ENCODE measurements around the gene AARS2.

AARS2 gene

DNA sequence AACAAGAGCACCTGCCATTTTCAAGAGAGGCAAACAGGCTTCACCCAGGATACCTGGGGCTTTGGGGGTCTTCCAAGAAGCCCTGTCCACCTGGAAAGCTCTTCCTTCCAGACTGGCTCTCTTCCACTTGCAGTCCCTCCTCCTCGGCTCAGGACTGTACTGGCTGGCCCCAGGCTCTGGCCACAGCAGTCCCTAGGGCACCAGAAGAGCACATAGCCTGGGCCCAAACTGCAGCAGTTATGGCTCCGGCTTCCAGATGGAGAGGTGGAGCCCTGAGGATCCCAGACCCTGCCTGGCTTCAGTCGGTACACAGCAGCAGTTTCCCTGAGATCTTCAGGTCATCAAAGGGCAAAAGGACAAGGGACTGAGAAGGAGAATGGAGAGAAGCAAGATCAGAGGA lies 54.2 kb downstream of the AARS2 start:
- DNase-seq: no peak

DNA sequence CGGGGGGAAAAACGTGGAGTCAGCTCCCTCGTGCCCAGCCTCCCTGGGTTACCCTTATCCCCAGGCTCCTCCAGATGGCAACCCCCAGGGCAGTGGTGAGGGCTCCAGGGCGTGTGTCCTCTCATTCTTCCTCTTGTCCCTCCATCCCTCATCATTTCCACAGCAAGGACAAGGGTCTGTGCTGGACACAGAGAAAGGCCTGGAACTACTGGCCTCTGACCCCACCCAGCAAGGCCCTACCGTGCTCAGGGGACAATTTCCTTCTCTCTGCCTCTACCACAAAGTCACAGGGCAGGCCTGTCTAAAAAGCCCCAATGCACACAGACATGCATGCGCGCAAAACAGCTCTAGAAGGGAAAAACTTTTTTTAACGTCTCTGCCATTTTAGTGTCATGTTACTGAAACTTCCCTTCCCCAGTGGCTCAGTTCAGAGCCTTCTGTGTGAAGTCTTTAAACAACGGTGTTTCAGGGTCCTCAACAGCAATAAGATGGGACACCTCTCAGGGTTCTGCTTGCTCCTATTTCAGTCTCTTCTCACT lies 54.8 kb downstream of the AARS2 start:
- no peak for DNase-seq

DNA sequence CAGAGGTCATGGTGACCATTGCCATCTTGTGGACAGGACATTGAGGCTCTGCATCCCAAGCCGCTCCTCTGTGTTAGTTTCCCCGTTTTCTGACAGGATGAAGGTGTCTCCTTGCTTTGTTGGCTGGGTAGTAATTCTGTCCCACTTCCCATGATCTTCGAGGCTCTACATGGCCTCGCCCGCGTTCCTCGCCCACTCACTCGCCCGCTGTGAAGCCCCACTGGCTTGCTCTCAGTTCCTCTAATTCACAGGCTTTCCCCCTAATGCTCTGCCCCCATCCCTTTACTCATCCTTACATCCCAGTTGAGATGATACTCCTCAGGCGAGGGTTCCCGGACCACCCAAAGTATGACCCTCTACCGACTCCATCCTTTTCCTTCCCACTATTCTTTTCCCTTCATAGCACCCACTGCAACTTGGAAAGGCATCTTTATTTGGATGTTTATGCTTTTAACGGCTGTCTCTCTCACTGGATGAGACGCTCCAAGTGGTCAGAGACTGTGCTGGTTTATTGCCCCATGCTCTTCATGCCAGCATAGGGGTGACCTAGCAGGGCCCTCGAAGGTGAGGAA lies 55.3 kb downstream of the AARS2 start:
- DNase-seq: no peak

DNA sequence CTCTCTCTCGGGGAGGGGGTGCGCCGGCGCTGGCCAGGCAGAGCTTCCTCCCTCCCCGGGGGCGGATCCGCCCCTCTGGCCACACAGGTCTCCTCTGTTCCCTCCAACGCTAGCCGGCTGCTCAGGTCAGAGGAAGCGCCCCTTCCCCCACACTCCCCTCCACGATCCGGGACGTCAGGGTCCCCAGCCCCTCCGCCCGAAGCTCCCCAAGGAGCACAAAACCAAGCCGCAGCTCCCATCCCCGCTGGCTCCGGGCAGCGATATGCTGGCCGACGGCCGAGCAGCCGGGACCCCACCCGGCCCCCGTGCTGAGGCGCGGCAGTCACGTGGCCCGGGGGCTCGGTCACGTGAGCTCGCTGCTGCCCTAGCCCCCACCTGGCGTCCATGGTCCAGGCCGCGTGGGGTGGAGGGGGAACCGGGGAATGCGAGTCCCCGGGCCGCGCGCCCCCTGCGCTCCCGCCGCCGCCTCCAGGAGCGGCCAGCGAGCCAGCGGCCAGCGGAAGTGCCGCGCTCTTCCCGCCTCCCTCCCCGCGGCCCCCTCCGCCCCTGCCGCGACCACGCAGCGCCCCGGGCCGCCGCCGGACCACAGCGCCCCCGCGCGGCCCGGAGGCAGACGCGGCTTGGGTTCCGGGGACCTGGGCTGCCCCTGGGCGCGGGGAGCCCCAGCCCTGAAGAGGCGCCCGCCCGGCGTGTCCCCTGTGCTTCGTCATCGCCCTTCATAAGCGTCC lies 56.0 kb downstream of the AARS2 start, which contains the start of gene SLC35B2:
TSS of gene SLC35B2 (minus strand) at position 504 of the 728 bp plus-strand sequence. CDS start at position 386, 118 bp downstream.
- peak; percentile 91 for DNase-seq

DNA sequence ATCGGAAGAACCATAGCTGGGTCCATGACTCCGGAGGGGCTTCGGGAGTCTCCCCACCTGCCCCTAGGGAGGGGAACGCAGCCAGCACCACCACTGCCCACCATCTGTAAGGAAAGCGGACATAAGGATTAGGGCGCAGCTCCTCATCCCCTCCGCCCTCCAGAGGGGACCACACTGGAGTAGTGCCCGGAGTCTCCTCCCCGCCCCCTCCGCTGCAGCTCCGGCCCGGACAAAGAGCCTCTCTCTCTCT lies 56.4 kb downstream of the AARS2 start:
- DNase-seq: no peak

DNA sequence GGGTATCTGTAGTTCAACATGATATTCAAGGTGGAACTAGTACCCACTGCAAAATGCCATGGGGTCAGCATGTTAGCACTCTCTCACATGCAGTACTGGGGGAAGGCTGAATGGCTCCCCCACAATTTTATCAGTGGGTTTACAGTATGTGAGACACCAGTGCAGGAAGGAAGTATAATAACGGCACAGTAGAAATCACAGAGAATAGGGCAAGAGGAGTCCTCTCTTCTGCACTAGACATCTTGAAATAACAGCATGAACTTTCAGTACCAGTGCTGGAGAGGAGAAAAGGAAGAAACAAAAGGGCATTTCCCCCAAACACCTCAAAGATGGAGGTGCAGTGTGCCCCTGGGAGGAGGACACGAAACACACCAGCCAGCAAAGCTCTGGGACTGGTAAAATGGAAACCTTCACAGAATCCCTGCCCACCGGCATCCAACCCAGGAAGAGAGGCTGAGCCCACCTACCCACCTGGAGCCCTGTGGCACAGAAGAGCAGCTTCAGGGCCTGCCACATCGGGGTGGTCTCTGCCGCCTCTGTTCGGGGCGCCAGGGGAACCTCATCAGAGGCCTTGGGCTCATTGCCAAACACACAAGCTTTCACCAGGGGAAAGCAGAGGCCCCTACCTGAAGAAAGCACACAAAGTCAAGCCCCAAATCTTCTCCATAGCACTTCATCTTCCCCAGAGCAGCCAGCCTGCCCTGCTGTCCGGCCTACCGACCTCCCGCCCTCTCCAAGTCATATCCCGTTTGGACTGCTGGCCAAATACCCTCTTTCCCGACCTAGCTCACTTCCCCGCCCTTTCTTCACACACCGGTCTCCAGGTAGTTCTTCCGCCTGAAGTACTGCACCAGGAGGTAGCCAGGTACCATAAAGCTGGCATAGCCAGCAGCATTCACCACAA lies 57.0 kb downstream of the AARS2 start:
- peak; percentile 59 for DNase-seq

DNA sequence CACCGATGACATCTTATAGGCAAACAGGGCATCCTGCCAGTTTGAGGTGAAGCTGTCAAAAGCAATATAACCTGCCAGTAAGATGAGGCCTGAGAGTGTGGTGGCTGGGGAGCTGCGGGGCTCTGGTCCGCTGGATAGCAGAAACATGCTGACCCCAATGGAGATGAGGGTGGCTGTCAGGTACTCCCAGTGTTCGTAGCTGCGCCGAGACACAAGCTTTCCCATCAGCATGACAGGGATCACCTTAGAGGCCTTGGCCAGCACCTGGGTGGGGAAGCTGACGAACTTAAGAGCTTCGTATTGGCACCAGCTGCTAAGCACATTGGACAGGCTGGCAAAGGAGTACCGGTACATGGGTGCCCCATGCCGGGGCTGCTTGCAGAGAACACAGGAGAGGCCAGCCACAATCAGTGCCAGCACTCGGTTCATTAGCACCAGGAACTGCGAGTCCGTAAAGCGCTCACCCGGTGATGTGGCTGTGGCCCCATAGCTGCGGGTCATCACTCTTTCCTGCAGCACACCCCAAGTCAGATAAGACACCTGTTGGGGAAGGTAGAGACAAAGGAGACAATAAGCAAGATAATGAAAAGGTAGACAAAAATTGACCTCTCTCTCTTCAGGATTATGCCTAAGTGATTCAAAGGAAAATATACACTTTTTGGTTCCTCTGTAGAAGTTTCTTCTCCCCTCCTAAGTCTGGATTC lies 57.9 kb downstream of the AARS2 start:
- DNase-seq: peak; percentile 44

DNA sequence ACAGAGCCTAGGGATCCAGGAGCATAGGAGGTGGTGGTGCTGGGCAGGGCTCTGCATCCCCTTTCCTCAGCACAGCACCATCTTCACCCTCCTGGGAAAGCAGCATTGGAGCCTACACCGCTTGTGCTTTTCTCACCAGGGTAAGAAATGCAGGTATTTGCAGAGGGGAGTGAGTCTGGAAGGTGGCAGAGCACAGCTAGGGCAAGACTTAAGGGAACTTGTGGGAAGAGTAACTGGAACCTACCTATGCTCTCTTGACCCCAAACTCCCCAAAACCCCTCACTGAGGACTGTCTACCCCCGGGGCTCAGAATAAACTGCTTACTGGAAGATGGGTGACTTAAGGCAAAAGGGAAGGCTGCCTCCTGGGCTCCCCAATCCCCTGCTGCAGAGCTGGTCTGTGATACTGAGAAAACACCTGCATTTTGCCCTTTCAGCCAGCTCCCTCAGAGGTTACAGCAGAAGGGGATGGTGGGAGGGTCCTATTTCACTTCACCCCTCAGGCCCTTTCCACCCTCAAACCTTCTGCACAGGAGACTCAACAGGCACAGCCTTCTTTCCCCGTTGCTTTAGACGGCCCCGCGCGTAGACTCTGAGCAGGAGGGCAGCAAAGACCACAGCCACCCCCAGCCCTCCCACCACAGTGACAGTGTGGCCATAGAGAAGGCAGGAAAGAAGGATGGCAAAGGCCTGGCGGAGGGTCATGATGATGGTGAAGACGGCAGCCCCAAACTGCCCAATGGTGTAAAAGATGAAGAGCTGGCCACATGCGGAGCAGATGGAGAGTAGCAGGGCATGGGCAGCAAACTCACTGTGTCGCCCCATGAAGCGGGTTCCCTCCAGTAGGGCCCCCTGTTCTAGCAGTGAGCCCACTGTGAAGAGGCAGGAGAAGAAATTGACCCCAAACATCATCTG lies 58.7 kb downstream of the AARS2 start:
- peak; percentile 26 for DNase-seq

DNA sequence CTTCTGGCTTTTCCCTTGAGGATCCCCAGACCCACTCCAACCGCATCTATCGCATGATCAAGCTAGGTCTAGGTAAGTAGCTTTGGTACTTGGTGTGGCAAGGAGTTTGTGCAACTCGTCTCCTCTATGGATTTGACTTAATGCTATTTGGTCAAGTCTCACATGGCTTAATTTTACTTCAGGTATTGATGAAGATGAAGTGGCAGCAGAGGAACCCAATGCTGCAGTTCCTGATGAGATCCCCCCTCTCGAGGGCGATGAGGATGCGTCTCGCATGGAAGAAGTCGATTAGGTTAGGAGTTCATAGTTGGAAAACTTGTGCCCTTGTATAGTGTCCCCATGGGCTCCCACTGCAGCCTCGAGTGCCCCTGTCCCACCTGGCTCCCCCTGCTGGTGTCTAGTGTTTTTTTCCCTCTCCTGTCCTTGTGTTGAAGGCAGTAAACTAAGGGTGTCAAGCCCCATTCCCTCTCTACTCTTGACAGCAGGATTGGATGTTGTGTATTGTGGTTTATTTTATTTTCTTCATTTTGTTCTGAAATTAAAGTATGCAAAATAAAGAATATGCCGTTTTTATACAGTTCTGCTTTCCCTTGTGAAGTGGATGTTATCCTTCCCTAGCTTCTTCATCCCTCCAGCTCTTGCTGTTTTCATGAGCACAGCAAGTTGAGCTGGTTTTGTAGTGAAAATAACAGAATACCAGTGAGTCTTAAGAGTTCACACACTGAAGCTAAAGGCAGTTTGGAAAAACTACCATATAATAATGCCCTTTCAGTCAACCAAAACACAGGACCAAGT lies 59.6 kb downstream of the AARS2 start:
- DNase-seq: peak; percentile 59

DNA sequence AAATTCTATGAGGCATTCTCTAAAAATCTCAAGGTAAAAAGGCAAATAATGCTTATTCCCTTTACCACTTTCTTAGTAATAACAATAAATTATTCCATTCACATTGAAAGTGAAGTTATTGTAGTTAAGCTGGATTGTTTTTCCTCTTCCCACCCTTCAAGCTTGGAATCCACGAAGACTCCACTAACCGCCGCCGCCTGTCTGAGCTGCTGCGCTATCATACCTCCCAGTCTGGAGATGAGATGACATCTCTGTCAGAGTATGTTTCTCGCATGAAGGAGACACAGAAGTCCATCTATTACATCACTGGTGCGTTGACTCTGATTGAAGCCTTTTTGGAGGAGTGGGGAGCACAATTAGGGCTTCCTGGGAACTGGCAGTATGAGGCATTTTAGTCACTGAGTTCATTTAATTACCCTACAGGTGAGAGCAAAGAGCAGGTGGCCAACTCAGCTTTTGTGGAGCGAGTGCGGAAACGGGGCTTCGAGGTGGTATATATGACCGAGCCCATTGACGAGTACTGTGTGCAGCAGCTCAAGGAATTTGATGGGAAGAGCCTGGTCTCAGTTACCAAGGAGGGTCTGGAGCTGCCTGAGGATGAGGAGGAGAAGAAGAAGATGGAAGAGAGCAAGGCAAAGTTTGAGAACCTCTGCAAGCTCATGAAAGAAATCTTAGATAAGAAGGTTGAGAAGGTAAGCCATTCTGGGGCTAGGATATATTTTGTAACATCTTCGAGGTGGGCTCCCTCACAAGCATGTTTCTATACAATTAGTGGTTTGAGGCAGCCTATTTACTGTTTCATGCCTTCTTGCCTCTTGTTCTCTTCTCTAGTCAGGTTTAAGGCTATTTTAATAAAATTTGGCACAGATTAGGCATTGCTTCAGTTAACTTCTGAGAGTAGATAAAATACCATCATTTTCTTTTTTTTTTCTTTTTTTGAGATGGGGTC lies 61.3 kb downstream of the AARS2 start:
- no peak for DNase-seq

DNA sequence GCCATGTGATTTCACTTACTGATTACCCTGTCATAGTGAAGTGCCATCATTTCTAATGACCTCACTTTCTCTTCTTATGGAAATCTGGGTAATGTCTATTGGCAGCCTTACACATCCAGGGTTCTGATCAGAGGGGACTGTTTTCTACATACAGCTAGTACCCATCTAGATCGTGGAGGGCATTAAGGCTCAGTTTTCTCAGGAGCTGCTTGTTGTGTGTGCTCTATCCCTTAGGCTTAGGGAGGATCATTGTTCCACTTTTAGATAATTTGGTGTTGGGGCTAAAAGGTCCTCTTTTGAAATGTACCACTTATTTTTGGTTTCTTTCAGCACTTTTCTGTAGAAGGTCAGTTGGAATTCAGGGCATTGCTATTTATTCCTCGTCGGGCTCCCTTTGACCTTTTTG lies 62.4 kb downstream of the AARS2 start:
- DNase-seq: no peak

DNA sequence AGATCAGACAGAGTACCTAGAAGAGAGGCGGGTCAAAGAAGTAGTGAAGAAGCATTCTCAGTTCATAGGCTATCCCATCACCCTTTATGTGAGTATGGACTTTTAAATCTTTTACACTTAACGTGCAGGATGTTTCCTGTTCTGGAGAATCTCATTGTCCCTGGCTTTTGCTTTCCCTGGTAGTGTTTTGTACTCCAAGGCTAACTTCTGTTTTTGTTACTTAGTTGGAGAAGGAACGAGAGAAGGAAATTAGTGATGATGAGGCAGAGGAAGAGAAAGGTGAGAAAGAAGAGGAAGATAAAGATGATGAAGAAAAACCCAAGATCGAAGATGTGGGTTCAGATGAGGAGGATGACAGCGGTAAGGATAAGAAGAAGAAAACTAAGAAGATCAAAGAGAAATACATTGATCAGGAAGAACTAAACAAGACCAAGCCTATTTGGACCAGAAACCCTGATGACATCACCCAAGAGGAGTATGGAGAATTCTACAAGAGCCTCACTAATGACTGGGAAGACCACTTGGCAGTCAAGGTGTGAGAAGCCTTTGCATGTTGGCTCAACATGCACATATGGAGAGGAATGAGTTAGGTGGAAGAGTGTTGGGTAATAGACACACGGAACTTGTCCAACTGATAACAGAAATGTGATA lies 63.0 kb downstream of the AARS2 start:
- no peak for DNase-seq
